ENCODE data around the gene MGAT5. TPM values are rescaled to one million over a fixed set of nuclear protein-coding genes. Genes with fewer than 3 reads are reported as not detected.

The MGAT5 gene
- total and polyA plus RNA-seq, 4 donors, result 3.6 to 53.7 (median 31.3) TPM

DNA sequence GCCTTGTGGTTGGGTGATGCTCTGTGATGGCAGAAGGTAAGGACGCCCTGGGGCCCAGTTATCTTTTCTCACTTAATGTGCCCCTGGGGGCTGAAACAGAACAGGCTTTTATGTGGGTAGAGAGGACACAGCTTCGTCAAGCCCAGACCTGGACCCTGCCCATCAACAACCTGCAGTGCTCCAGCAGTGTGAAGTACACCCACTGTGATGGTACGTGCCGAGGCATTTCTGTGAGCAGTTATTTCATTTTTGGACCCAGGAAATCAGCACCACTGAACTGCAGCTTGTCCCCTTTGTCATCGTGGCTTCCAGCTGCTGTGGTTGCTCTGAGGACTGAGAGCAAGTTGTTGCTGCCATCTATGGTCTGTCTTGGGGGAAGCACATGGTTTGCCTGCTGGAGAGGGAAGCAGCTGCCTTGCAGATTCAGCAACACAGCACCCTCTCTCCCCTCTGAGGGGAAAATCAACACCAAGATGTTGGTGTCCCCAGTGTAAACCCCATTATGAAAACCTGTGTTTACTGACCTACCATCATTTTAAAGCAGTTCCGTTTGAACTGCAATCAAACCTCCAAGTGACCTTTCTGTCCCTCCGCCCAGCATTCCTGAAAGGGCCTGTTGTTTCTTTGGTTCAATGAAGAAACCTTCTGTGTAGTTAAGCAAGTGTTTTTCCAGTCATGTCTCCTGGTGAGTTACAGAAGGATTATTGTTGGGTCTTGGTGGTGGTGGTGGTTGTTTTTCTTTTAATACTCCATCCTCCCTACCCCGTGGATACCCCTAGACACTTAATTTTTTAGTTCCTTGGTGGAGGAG, 158.2 kb downstream of the MGAT5 start:
- Histone ChIP-seq H3K27ac (ENCODE audit: low read depth in 1 of 2, low read length in 1 of 2) (peak overlapping the region in 1 of 2 donors; percentile 55), H3K4me1 (ENCODE audit: control insufficient read depth in 5 of 5, insufficient read depth in 5 of 5, low read length in 5 of 5) (peaks cover 0 to 34% (median 3%) of the 10 kb centered on the region in 5 donors), H3K27me3 (ENCODE audit: control insufficient read depth in 3 of 3, insufficient read depth in 3 of 3, low read length in 2 of 3) (no peaks in the 10 kb centered on the region), H3K9ac (ENCODE audit: insufficient read depth in 1 of 2, low read length in 2 of 2) (no peak overlapping the region), H3K4me3 (no peak overlapping the region), H3K36me3 (ENCODE audit: control insufficient read depth in 4 of 4, insufficient read depth in 4 of 4, low read length in 4 of 4) (peaks cover 0 to 3% (median 0%) of the 10 kb centered on the region in 4 donors), H3K9me3 (ENCODE audit: control insufficient read depth in 4 of 4, insufficient read depth in 3 of 4, low read length in 3 of 4) (no peaks in the 10 kb centered on the region)
- 52 to 60% methylated on average over 8 of the region's 8 CpGs for WGBS, 2 donors
- peak; percentile 63 for TF ChIP-seq CTCF (IDR thresholded peaks at IDR 0.05; ENCODE audit: control extremely low read depth, extremely low read depth)
- DNase-seq, result peak; percentile 87 to 91 (median 90)
- ATAC-seq (ENCODE audit: insufficient read depth, low FRiP score), result peak; percentile 56

DNA sequence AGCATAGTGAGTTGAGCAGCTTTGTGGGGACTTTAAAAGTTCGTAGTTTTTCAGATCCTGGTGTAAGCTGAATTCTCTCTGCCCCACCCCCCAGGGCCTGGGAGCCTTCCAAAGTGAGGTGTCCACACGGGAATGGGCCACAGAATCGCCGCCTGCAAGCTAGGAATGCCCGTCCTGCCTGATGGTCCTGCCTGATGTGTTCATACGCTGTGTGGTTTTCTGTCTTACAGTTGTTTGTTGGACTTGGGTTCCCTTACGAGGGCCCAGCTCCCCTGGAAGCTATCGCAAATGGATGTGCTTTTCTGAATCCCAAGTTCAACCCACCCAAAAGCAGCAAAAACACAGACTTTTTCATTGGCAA, 158.7 kb downstream of the MGAT5 start:
- H3K9me3 ChIP-seq (ENCODE audit: control insufficient read depth in 4 of 4, insufficient read depth in 3 of 4, low read length in 3 of 4), result no peaks in the 10 kb centered on the region
- no peak overlapping the region for H3K9ac ChIP-seq (ENCODE audit: insufficient read depth in 1 of 2, low read length in 2 of 2)
- ATAC-seq (ENCODE audit: insufficient read depth, low FRiP score) (no peak), DNase-seq (no peak)
- H3K4me1 ChIP-seq (ENCODE audit: control insufficient read depth in 5 of 5, insufficient read depth in 5 of 5, low read length in 5 of 5), result peaks cover 0 to 33% (median 3%) of the 10 kb centered on the region in 5 donors
- TF ChIP-seq CTCF (IDR thresholded peaks at IDR 0.05; ENCODE audit: control extremely low read depth, extremely low read depth), result no peak
- WGBS, 2 donors, result 92 to 96% methylated on average over 8 of the region's 8 CpGs
- peaks cover 0 to 3% (median 0%) of the 10 kb centered on the region in 4 donors for H3K36me3 ChIP-seq (ENCODE audit: control insufficient read depth in 4 of 4, insufficient read depth in 4 of 4, low read length in 4 of 4)
- H3K4me3 ChIP-seq, result no peak overlapping the region
- H3K27me3 ChIP-seq (ENCODE audit: control insufficient read depth in 3 of 3, insufficient read depth in 3 of 3, low read length in 2 of 3), result no peaks in the 10 kb centered on the region
- no peak overlapping the region for H3K27ac ChIP-seq (ENCODE audit: low read depth in 1 of 2, low read length in 1 of 2)

DNA sequence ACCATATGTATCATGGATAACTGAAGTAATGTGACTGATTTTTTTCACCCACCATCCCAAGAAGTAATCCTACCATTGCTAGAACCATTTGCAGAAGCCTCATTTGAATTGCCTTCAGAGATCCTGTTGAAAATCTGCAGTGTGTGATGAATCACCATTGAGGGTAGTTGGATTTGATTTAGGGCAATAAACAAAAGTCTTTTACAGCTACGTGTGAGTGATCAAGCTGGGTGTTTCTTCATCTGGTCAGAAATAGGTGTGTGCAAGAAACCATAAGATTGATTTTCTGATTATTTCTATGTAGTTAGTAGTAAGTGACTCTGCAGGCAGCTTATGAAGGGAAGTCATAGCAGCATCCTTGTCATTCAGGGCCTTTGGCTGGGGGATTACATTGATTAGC, 159.6 kb downstream of the MGAT5 start:
- no peak for TF ChIP-seq CTCF (IDR thresholded peaks at IDR 0.05; ENCODE audit: control extremely low read depth, extremely low read depth)
- no peak overlapping the region for H3K27ac ChIP-seq (ENCODE audit: low read depth in 1 of 2, low read length in 1 of 2)
- no peaks in the 10 kb centered on the region for H3K9me3 ChIP-seq (ENCODE audit: control insufficient read depth in 4 of 4, insufficient read depth in 3 of 4, low read length in 3 of 4)
- no peak overlapping the region for H3K4me3 ChIP-seq
- ATAC-seq (ENCODE audit: insufficient read depth, low FRiP score) (no peak), DNase-seq (no peak)
- H3K27me3 ChIP-seq (ENCODE audit: control insufficient read depth in 3 of 3, insufficient read depth in 3 of 3, low read length in 2 of 3), result no peaks in the 10 kb centered on the region
- 83 to 84% methylated on average over 1 of the region's 1 CpG for WGBS, 2 donors
- no peak overlapping the region for H3K9ac ChIP-seq (ENCODE audit: insufficient read depth in 1 of 2, low read length in 2 of 2)
- peaks cover 0 to 3% (median 0%) of the 10 kb centered on the region in 4 donors for H3K36me3 ChIP-seq (ENCODE audit: control insufficient read depth in 4 of 4, insufficient read depth in 4 of 4, low read length in 4 of 4)
- H3K4me1 ChIP-seq (ENCODE audit: control insufficient read depth in 5 of 5, insufficient read depth in 5 of 5, low read length in 5 of 5), result peaks cover 0 to 25% (median 3%) of the 10 kb centered on the region in 5 donors
